HCT116 (cell line): ENCODE measurements around the gene GIT1.

ENCODE experiments used
- EGR1 ChIP-seq: IDR thresholded peaks from 2 replicates; pipeline ENCODE4 v1.6.1; 2012; ENCODE audit warnings: low read depth
- EZH2 ChIP-seq: fragments of 200-600 bp; sonication (generic); IDR thresholded peaks from 2 replicates; pipeline ENCODE4 v1.6.1; 2017; ENCODE audit warnings: antibody characterized with exemption, mixed run types
- EZH2phosphoT487 ChIP-seq: fragments of 200-600 bp; IDR thresholded peaks from 2 replicates; pipeline ENCODE4 v1.6.1; 2018; ENCODE audit warnings: antibody characterized with exemption, borderline replicate concordance
- POLR2A ChIP-seq: IDR thresholded peaks from 2 replicates; pipeline ENCODE4 v1.7.0; 2011; ENCODE audit warnings: borderline replicate concordance; ENCODE audit not compliant: insufficient read depth, insufficient read length; ENCODE audit errors: extremely low read depth
- POLR2AphosphoS5 ChIP-seq: IDR thresholded peaks from 2 replicates; pipeline ENCODE4 v1.6.1; 2011; ENCODE audit warnings: mild to moderate bottlenecking, low read depth, low read length, moderate library complexity
- RAD21 ChIP-seq: IDR thresholded peaks from 2 replicates; pipeline ENCODE4 v1.6.1; 2012; ENCODE audit warnings: low read depth, mild to moderate bottlenecking
- YY1 ChIP-seq: IDR thresholded peaks from 2 replicates; pipeline ENCODE4 v1.6.1; 2011; ENCODE audit warnings: low read length, low read depth, moderate library complexity, mild to moderate bottlenecking; ENCODE audit not compliant: insufficient replicate concordance; ENCODE audit errors: extremely low read depth
- ZFX ChIP-seq: fragments of 450-650 bp; IDR thresholded peaks from 2 replicates; pipeline ENCODE4 v1.6.1; 2017
- ZNF274 ChIP-seq: fragments of 200-500 bp; sonication (Bioruptor generic); IDR thresholded peaks from 2 replicates; pipeline ENCODE4 v1.6.1; 2014; ENCODE audit warnings: mild to moderate bottlenecking, low read depth, low read length, inconsistent platforms
- TF ChIP-seq, protein P1 (sequence below), 3 experiments: fragments of 200-600 bp in 1 of 3; sonication (generic) in 1 of 3; IDR thresholded peaks in 2 of 3; conservative IDR thresholded peaks in 1 of 3; 2 replicates each; pipeline ENCODE4 v1.5.1; 2012 to 2017; ENCODE audit warnings: low read depth in 2 of 3, low read length in 2 of 3, antibody characterized with exemption in 1 of 3, borderline replicate concordance in 1 of 3, control low read depth in 1 of 3, mild to moderate bottlenecking in 1 of 3, mixed read lengths in 1 of 3, mixed run types in 1 of 3, moderate library complexity in 1 of 3; ENCODE audit not compliant: insufficient read depth in 1 of 3
- TF ChIP-seq, protein P2 (sequence below): IDR thresholded peaks from 2 replicates; pipeline ENCODE4 v1.6.1; 2012; ENCODE audit warnings: low read depth
- TF ChIP-seq, protein P3 (sequence below): IDR thresholded peaks from 2 replicates; pipeline ENCODE4 v1.6.1; 2011; ENCODE audit warnings: mild to moderate bottlenecking, low read length, moderate library complexity; ENCODE audit not compliant: insufficient replicate concordance; ENCODE audit errors: extremely low read depth
- TF ChIP-seq, protein P4 (sequence below): IDR thresholded peaks from 2 replicates; pipeline ENCODE4 v1.6.1; 2012

DNA sequence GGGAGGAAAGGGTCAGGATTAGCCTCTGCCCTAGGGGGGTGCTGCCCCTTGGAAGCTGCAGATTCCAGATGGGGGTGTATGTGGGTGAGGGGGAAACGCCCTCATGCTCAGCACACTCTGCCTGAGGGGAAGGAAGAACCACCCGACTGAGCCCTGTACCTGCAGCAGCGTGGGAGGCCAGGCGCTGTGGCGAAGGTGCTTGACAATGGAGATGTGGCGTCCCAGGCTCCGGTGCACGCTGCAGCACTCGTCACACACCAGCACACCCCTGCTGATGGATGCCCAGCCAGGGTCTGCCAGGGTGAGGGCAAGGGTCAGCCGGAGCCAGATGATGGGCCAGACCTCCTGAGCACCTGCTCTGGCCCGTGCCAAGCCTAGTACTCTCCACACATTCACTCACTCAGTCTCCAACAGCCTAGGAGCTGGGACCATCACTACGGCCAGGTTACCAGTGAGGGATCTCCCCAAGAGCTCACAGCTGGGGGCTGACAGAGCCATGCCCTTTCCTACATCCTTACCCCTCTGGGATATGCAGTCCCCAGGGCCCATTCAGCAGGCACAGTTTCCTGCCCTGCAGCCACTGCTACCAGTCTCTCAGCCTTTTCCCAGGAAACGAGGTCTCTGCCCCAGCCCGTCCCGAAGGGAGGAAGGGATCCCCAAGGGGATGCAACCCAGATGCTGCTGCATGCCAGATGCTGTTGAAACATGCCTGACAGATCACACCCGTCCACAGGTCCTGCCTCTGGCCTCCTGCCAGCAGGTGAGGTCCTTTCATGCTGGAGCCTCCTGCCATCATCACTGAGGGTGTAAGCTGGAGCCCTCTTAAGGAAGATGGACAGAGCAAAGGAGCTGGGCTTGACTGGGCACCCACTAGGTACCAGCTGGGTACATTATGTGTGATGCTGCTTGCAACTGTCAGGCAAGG is 5.9 kb downstream of the GIT1 start:
- TF ChIP-seq EZH2phosphoT487, result no peak
- TF ChIP-seq YY1, result no peak
- TF ChIP-seq, protein P1, sequence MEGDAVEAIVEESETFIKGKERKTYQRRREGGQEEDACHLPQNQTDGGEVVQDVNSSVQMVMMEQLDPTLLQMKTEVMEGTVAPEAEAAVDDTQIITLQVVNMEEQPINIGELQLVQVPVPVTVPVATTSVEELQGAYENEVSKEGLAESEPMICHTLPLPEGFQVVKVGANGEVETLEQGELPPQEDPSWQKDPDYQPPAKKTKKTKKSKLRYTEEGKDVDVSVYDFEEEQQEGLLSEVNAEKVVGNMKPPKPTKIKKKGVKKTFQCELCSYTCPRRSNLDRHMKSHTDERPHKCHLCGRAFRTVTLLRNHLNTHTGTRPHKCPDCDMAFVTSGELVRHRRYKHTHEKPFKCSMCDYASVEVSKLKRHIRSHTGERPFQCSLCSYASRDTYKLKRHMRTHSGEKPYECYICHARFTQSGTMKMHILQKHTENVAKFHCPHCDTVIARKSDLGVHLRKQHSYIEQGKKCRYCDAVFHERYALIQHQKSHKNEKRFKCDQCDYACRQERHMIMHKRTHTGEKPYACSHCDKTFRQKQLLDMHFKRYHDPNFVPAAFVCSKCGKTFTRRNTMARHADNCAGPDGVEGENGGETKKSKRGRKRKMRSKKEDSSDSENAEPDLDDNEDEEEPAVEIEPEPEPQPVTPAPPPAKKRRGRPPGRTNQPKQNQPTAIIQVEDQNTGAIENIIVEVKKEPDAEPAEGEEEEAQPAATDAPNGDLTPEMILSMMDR (IDR thresholded peaks at IDR 0.05 in 2 of 3, conservative IDR thresholded peaks at IDR 0.05 in 1 of 3; ENCODE audit: borderline replicate concordance in 1 of 3, insufficient read depth in 1 of 3, low read depth in 2 of 3, low read length in 2 of 3), result no peak
- no peak for TF ChIP-seq POLR2A
- TF ChIP-seq, protein P2, sequence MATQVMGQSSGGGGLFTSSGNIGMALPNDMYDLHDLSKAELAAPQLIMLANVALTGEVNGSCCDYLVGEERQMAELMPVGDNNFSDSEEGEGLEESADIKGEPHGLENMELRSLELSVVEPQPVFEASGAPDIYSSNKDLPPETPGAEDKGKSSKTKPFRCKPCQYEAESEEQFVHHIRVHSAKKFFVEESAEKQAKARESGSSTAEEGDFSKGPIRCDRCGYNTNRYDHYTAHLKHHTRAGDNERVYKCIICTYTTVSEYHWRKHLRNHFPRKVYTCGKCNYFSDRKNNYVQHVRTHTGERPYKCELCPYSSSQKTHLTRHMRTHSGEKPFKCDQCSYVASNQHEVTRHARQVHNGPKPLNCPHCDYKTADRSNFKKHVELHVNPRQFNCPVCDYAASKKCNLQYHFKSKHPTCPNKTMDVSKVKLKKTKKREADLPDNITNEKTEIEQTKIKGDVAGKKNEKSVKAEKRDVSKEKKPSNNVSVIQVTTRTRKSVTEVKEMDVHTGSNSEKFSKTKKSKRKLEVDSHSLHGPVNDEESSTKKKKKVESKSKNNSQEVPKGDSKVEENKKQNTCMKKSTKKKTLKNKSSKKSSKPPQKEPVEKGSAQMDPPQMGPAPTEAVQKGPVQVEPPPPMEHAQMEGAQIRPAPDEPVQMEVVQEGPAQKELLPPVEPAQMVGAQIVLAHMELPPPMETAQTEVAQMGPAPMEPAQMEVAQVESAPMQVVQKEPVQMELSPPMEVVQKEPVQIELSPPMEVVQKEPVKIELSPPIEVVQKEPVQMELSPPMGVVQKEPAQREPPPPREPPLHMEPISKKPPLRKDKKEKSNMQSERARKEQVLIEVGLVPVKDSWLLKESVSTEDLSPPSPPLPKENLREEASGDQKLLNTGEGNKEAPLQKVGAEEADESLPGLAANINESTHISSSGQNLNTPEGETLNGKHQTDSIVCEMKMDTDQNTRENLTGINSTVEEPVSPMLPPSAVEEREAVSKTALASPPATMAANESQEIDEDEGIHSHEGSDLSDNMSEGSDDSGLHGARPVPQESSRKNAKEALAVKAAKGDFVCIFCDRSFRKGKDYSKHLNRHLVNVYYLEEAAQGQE, result no peak
- TF ChIP-seq RAD21, result no peak
- no peak for TF ChIP-seq EZH2
- TF ChIP-seq, protein P3, sequence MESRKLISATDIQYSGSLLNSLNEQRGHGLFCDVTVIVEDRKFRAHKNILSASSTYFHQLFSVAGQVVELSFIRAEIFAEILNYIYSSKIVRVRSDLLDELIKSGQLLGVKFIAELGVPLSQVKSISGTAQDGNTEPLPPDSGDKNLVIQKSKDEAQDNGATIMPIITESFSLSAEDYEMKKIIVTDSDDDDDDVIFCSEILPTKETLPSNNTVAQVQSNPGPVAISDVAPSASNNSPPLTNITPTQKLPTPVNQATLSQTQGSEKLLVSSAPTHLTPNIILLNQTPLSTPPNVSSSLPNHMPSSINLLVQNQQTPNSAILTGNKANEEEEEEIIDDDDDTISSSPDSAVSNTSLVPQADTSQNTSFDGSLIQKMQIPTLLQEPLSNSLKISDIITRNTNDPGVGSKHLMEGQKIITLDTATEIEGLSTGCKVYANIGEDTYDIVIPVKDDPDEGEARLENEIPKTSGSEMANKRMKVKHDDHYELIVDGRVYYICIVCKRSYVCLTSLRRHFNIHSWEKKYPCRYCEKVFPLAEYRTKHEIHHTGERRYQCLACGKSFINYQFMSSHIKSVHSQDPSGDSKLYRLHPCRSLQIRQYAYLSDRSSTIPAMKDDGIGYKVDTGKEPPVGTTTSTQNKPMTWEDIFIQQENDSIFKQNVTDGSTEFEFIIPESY, result no peak
- TF ChIP-seq, protein P4, sequence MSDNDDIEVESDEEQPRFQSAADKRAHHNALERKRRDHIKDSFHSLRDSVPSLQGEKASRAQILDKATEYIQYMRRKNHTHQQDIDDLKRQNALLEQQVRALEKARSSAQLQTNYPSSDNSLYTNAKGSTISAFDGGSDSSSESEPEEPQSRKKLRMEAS, result no peak
- no peak for TF ChIP-seq ZFX
- TF ChIP-seq ZNF274, result no peak
- no peak for TF ChIP-seq EGR1
- no peak for TF ChIP-seq POLR2AphosphoS5
